Lower lobe of right lung (tissue), 2 donors: Measurements from ENCODE around the gene ZNF778. TPM values are rescaled to one million over a fixed set of nuclear protein-coding genes. Genes with fewer than 3 reads are reported as not detected.

Source experiments
- ATAC-seq, 2 donors: fragments of 200-7000 bp; cut with Tn5 transposase; one replicate each; pipeline ENCODE4 v1.9.1; 2020 to 2022; ENCODE audit warnings: mild to moderate bottlenecking in 2 of 2, moderate library complexity in 2 of 2
- DNase-seq: peaks from one replicate; pipeline ENCODE4 v3.0.0-alpha.2; 2020
- H3K27ac ChIP-seq: fragments of 200-600 bp; one replicate; pipeline ENCODE4 v1.8.0; 2022
- H3K27me3 ChIP-seq: fragments of 200-600 bp; one replicate; pipeline ENCODE4 v1.8.0; 2022; ENCODE audit warnings: low read depth
- H3K36me3 ChIP-seq: fragments of 200-600 bp; one replicate; pipeline ENCODE4 v1.8.0; 2022; ENCODE audit warnings: mild to moderate bottlenecking
- H3K4me1 ChIP-seq: fragments of 200-600 bp; one replicate; pipeline ENCODE4 v1.8.0; 2022
- H3K4me3 ChIP-seq: fragments of 200-600 bp; one replicate; pipeline ENCODE4 v1.8.0; 2022; ENCODE audit warnings: mild to moderate bottlenecking
- H3K9me3 ChIP-seq: fragments of 200-600 bp; one replicate; pipeline ENCODE4 v1.8.0; 2022
- CTCF ChIP-seq: fragments of 200-600 bp; IDR thresholded peaks from one replicate; pipeline ENCODE4 v1.8.0; 2022; ENCODE audit warnings: antibody characterized with exemption, mild to moderate bottlenecking
- intact Hi-C: fragments of 100-400 bp; cut with DNase I; formaldehyde crosslinking; loops from one replicate; pipeline ENCODE4 v1.11.0; 2022
- total RNA-seq: library from RNA; stranded (reverse); fragmentation: NEBNext Ultra II Directional; extraction: Animal tissue kit (Norgen Biotek cat#: 25700); gene quantifications from one replicate; pipeline ENCODE4 v1.2.1, GENCODE V29; 2021
- donor health status: DM: no; HTN: yes; CAD: no; lungs with severe emphysema.

The ZNF778 gene
- total RNA-seq, 1 donor from 2014 or later: 9.7 TPM

GRCh38 chr16:89281829-89282228 lies 64.3 kb downstream of the ZNF778 start:
- intact Hi-C loops: no loop called here
- Histone ChIP-seq H3K27ac (no peak overlapping the region), H3K27me3 (no peaks in the 10 kb centered on the region), H3K4me1 (no peaks in the 10 kb centered on the region), H3K4me3 (no peak overlapping the region), H3K9me3 (no peaks in the 10 kb centered on the region), H3K36me3 (peaks cover 95% of the 10 kb centered on the region)
- ATAC-seq (no peak), DNase-seq (no peak)
- TF ChIP-seq CTCF: no peak

GRCh38 chr16:89282523-89282922 lies 65.0 kb downstream of the ZNF778 start:
- no peak overlapping the region for H3K4me3 ChIP-seq
- H3K36me3 ChIP-seq: peaks cover 95% of the 10 kb centered on the region
- H3K4me1 ChIP-seq: no peaks in the 10 kb centered on the region
- ATAC-seq (no peak), DNase-seq (no peak)
- intact Hi-C loops: no loop called here
- no peaks in the 10 kb centered on the region for H3K27me3 ChIP-seq
- no peak overlapping the region for H3K27ac ChIP-seq
- TF ChIP-seq CTCF: no peak
- H3K9me3 ChIP-seq: no peaks in the 10 kb centered on the region

GRCh38 chr16:89283449-89283848 lies 65.9 kb downstream of the ZNF778 start:
- no peak for DNase-seq

GRCh38 chr16:89285381-89285780 lies 67.9 kb downstream of the ZNF778 start:
- Histone ChIP-seq H3K4me1 (peaks cover 4% of the 10 kb centered on the region), H3K27me3 (no peaks in the 10 kb centered on the region), H3K36me3 (peaks cover 87% of the 10 kb centered on the region), H3K4me3 (no peak overlapping the region), H3K9me3 (no peaks in the 10 kb centered on the region), H3K27ac (no peak overlapping the region)
- intact Hi-C loops: no loop called here
- DNase-seq (no peak), ATAC-seq (no peak)
- no peak for TF ChIP-seq CTCF

More at GRCh38 chr16:89283449-89283848, 65.9 kb downstream of the ZNF778 start:
- H3K36me3 ChIP-seq: peaks cover 95% of the 10 kb centered on the region
- no peaks in the 10 kb centered on the region for H3K9me3 ChIP-seq
- H3K27me3 ChIP-seq: no peaks in the 10 kb centered on the region
- no peak for TF ChIP-seq CTCF
- intact Hi-C loops: no loop called here
- H3K27ac ChIP-seq: no peak overlapping the region
- H3K4me1 ChIP-seq: no peaks in the 10 kb centered on the region
- no peak overlapping the region for H3K4me3 ChIP-seq
- ATAC-seq: no peak

- ATAC-seq (no peak), DNase-seq (no peak)
- H3K4me1 ChIP-seq: peaks cover 4% of the 10 kb centered on the region
- no peaks in the 10 kb centered on the region for H3K27me3 ChIP-seq
- H3K36me3 ChIP-seq: peaks cover 87% of the 10 kb centered on the region
- H3K27ac ChIP-seq: no peak overlapping the region
- TF ChIP-seq CTCF: no peak
- intact Hi-C loops: no loop called here
- H3K9me3 ChIP-seq: no peaks in the 10 kb centered on the region
- no peak overlapping the region for H3K4me3 ChIP-seq
These were observed 68.6 kb downstream of the ZNF778 start for GRCh38 chr16:89286096-89286495.

Other genes with a start within 250 kb of the ZNF778 start
- 14.3 TPM for gene CBFA2T3, start 240.5 kb upstream of the ZNF778 start, total RNA-seq
- gene ACSF3, start 123.9 kb upstream of the ZNF778 start, total RNA-seq: 31.7 TPM
- 0.50 TPM for gene CDH15, start 46.0 kb upstream of the ZNF778 start, total RNA-seq
- 132 TPM for gene SLC22A31, start 17.2 kb upstream of the ZNF778 start, total RNA-seq